HepG2 (cell line): ENCODE data around the gene NKAIN2. TPM values are rescaled to one million over a fixed set of nuclear protein-coding genes. Genes with fewer than 3 reads are reported as not detected.

Source experiments
- ATAC-seq: fragments of 200-7000 bp; cut with Tn5 transposase; 3 replicates; pipeline ENCODE4 v1.9.1; 2020; ENCODE audit warnings: mild to moderate bottlenecking, moderate library complexity
- BruUV-seq: library from RNA; stranded (reverse); fragments of 400-500 nt; replicated peaks from 2 replicates; lab custom pipeline; 2021; lab: Mats Ljungman, UMichigan
- CTCF ChIA-PET: fragments of 300-600 bp; formaldehyde crosslinking; extraction: SDS; loops from one replicate; lab custom pipeline; 2021; ENCODE audit warnings: low total read pairs, inconsistent platforms, low intra/inter-chr PET ratio; lab: Yijun Ruan, JAX
- POLR2A ChIA-PET: fragments of 350-600 bp; sonication (Branson Sonifier 250); formaldehyde crosslinking; loops from one replicate; lab custom pipeline; 2020; ENCODE audit warnings: antibody characterized with exemption, inconsistent platforms; lab: Yijun Ruan, JAX
- DNase-seq: peaks from one replicate; pipeline ENCODE4 v3.0.0-alpha.2; 2015; ENCODE audit warnings: low spot score
- FAIRE-seq: peaks from 3 replicates; lab custom pipeline; 2011; peaks lifted over from hg19 to GRCh38; lab: Jason Lieb, UNC
- H2AFZ ChIP-seq: one replicate; pipeline ENCODE4 v1.6.1; 2011; ENCODE audit warnings: low read length, inconsistent platforms
- H3K27ac ChIP-seq: fragments of 300-600 bp; 3 replicates; pipeline ENCODE4 v1.8.0; 2011; ENCODE audit warnings: mixed run types, mild to moderate bottlenecking, mixed read lengths, low read length, inconsistent platforms; ENCODE audit not compliant: insufficient read depth; ENCODE audit errors: extremely low read length
- H3K27me3 ChIP-seq, 2 experiments: fragments of 200-600 bp in 1 of 2; 2 replicates in 1 of 2; 3 replicates in 1 of 2; pipeline versions ENCODE4 v1.6.0 to v1.8.0; 2011; ENCODE audit warnings: low read length in 2 of 2, mild to moderate bottlenecking in 2 of 2, moderate library complexity in 2 of 2, inconsistent platforms in 1 of 2; ENCODE audit not compliant: insufficient read depth in 2 of 2, control insufficient read depth in 1 of 2
- H3K36me3 ChIP-seq, 2 experiments: fragments of 200-600 bp in 1 of 2; replicated peaks in 1 of 2; 2 replicates in 1 of 2; 3 replicates in 1 of 2; pipeline versions ENCODE4 v1.5.1 to v1.8.0; 2011; ENCODE audit warnings: low read length in 2 of 2, inconsistent platforms in 1 of 2; ENCODE audit not compliant: insufficient read depth in 2 of 2, control insufficient read depth in 1 of 2
- H3K4me1 ChIP-seq: 2 replicates; pipeline ENCODE4 v1.5.1; 2012; ENCODE audit warnings: low read length, inconsistent platforms; ENCODE audit not compliant: insufficient read depth
- H3K4me2 ChIP-seq: 2 replicates; pipeline ENCODE4 v1.6.0; 2011; ENCODE audit warnings: low read depth, low read length, inconsistent platforms
- H3K4me3 ChIP-seq, 3 experiments: fragments of 200-600 bp in 1 of 3; sonication (generic), shearing (Covaris generic) in 1 of 3; replicated peaks in 1 of 3; 2 replicates each; pipeline ENCODE4 v1.5.1; 2011 to 2016; ENCODE audit warnings: low read length in 3 of 3, inconsistent platforms in 2 of 3, low read depth in 2 of 3, mild to moderate bottlenecking in 2 of 3, control low read depth in 1 of 3, mixed read lengths in 1 of 3; ENCODE audit not compliant: insufficient read depth in 1 of 3
- H3K79me2 ChIP-seq: one replicate; pipeline ENCODE4 v1.6.1; 2011; ENCODE audit warnings: low read length, inconsistent platforms; ENCODE audit not compliant: insufficient read depth
- H3K9ac ChIP-seq: 2 replicates; pipeline ENCODE4 v1.6.0; 2011; ENCODE audit warnings: mild to moderate bottlenecking, low read depth, low read length, inconsistent platforms; ENCODE audit not compliant: insufficient read depth
- H3K9me3 ChIP-seq: 2 replicates; pipeline ENCODE4 v1.5.1; 2012; ENCODE audit warnings: mild to moderate bottlenecking, low read length
- H4K20me1 ChIP-seq: 2 replicates; pipeline ENCODE4 v1.6.0; 2011; ENCODE audit warnings: inconsistent platforms, mild to moderate bottlenecking, low read length, moderate library complexity; ENCODE audit not compliant: insufficient read depth
- BCL3 ChIP-seq: sonication (generic); formaldehyde crosslinking; IDR thresholded peaks from 2 replicates; pipeline ENCODE4 v1.5.1; 2020; ENCODE audit warnings: mild to moderate bottlenecking, missing genetic modification reagents, moderate library complexity
- CREB1 ChIP-seq, 2 experiments: fragments of 450-650 bp in 1 of 2; IDR thresholded peaks; 2 replicates each; pipeline ENCODE4 v1.6.1; 2016 to 2017; ENCODE audit warnings: control low read depth in 1 of 2, mild to moderate bottlenecking in 1 of 2, missing compliant biosample characterization in 1 of 2, missing genetic modification characterization in 1 of 2
- DBP ChIP-seq: sonication (generic); formaldehyde crosslinking; IDR thresholded peaks from 2 replicates; pipeline ENCODE4 v1.4.0; 2020; ENCODE audit warnings: missing genetic modification reagents; ENCODE audit errors: not compliant biosample characterization
- E2F2 ChIP-seq: sonication (generic); formaldehyde crosslinking; IDR thresholded peaks from 2 replicates; pipeline ENCODE4 v1.4.0; 2020; ENCODE audit warnings: missing genetic modification reagents, borderline replicate concordance
- HNRNPH1 ChIP-seq: fragments of 200-400 bp; formaldehyde crosslinking; optimal IDR thresholded peaks from 2 replicates; pipeline ENCODE3; 2017; ENCODE audit warnings: mild to moderate bottlenecking, low read depth, low read length
- MYC ChIP-seq: sonication (generic); formaldehyde crosslinking; IDR thresholded peaks from 2 replicates; pipeline ENCODE4 v1.9.0; 2021; ENCODE audit warnings: missing genetic modification reagents, borderline replicate concordance
- PHF20 ChIP-seq: sonication (generic); formaldehyde crosslinking; IDR thresholded peaks from 2 replicates; pipeline ENCODE4 v1.5.0; 2020; ENCODE audit warnings: mild to moderate bottlenecking, missing genetic modification reagents
- RAD21 ChIP-seq: fragments of 450-650 bp; formaldehyde crosslinking; IDR thresholded peaks from 2 replicates; pipeline ENCODE4 v1.5.0; 2020; ENCODE audit warnings: mild to moderate bottlenecking
- RFX1 ChIP-seq: fragments of 450-650 bp; IDR thresholded peaks from 2 replicates; pipeline ENCODE4 v1.6.1; 2017
- RFXANK ChIP-seq: IDR thresholded peaks from 2 replicates; pipeline ENCODE4 v1.6.1; 2016
- SALL2 ChIP-seq: sonication (generic); formaldehyde crosslinking; IDR thresholded peaks from 2 replicates; pipeline ENCODE4 v1.8.1; 2023; ENCODE audit warnings: mild to moderate bottlenecking, missing genetic modification reagents, inconsistent platforms
- ZKSCAN1 ChIP-seq: fragments of 150-350 bp; IDR thresholded peaks from 2 replicates; pipeline ENCODE4 v1.6.1; 2014; ENCODE audit warnings: low read length
- ZNF343 ChIP-seq: sonication (generic); formaldehyde crosslinking; IDR thresholded peaks from 2 replicates; pipeline ENCODE4 v1.4.0; 2020; ENCODE audit warnings: mild to moderate bottlenecking, missing genetic modification reagents
- ZNF577 ChIP-seq: sonication (generic); formaldehyde crosslinking; IDR thresholded peaks from 2 replicates; pipeline ENCODE4 v1.4.0; 2020; ENCODE audit warnings: mild to moderate bottlenecking, low read depth, missing genetic modification reagents, borderline replicate concordance
- ZUFSP ChIP-seq: sonication (generic); formaldehyde crosslinking; IDR thresholded peaks from 2 replicates; pipeline ENCODE4 v1.9.0; 2021; ENCODE audit warnings: missing genetic modification reagents, mild to moderate bottlenecking, borderline replicate concordance
- WGBS: methylation state at CpG from one replicate; pipeline ENCODE4 v1.1.6; 2017; ENCODE audit warnings: low lambda C conversion rate; 5-methylcytosine and 5-hydroxymethylcytosine counted together
- in situ Hi-C: cut with HindIII; loops from 2 replicates; pipeline ENCODE4 v1.10.0; 2017; ENCODE audit warnings: low pct_unique_long_range_greater_than_20kb; ENCODE audit not compliant: extremely low pct_ligation_motif_present
- intact Hi-C: fragments of 100-400 bp; cut with micrococcal nuclease; formaldehyde crosslinking; loops from one replicate; pipeline ENCODE4 v1.10.0; 2022; ENCODE audit not compliant: unreplicated experiment
- polyA plus RNA-seq, 8 experiments: library from polyadenylated mRNA; depleted of rRNA in 3 of 8; stranded (reverse) in 7 of 8; unstranded in 1 of 8; fragments of >200 nt; fragmentation: Illumina TruSeq in 4 of 8; extraction: Trizol in 4 of 8; gene quantifications; 2 replicates each; pipeline versions ENCODE4 v1.2.1 to v1.2.3, GENCODE V29; 2011 to 2016; ENCODE audit warnings: low read depth in 4 of 8, missing spikeins in 1 of 8, mixed read lengths in 1 of 8; ENCODE audit not compliant: insufficient read depth in 1 of 8
- total RNA-seq, 5 experiments: library from RNA; depleted of rRNA; stranded (reverse); fragments of >200 nt; fragmentation: Illumina TruSeq; extraction: Trizol; gene quantifications; 2 replicates each; pipeline ENCODE4 v1.2.3, GENCODE V29; 2016; ENCODE audit warnings: low read depth in 1 of 5

NKAIN2 gene
- total and polyA plus RNA-seq, 2 of the 13 experiments (the other 11 are each of a cell fraction or from before 2014, with no cell fraction given): not detected

- TF ChIP-seq MYC (CRISPR knock-in tag) (no peak), SALL2 (CRISPR knock-in tag) (no peak), RAD21 (CRISPR knock-in tag) (peak; percentile 26; the same call in 1 of the 2 replicates), ZNF577 (CRISPR knock-in tag) (no peak), E2F2 (CRISPR knock-in tag) (no peak), PHF20 (no peak), DBP (CRISPR knock-in tag) (no peak)
These were observed 992.2 kb downstream of the NKAIN2 start (continued) for GRCh38 chr6:124795643-124796463.

GRCh38 chr6:124796464-124796970, 992.9 kb downstream of the NKAIN2 start:
- Histone ChIP-seq H3K27ac (no peak overlapping the region), H3K79me2 (no peaks in the 10 kb centered on the region), H3K9me3 (no peaks in the 10 kb centered on the region), H3K4me2 (no peak overlapping the region), H4K20me1 (no peaks in the 10 kb centered on the region), H3K36me3 (no peaks in the 10 kb centered on the region), H3K4me1 (no peaks in the 10 kb centered on the region), H3K27me3 (no peaks in the 10 kb centered on the region; a peak in 1 of 5 replicates), H3K4me3 (no peak overlapping the region), H3K9ac (no peak overlapping the region), H2AFZ (no peak overlapping the region)
- ChIA-PET POLR2A (no interaction called here), CTCF (no interaction called here)
- ATAC-seq: no peak
- BruUV-seq: no TSS peak
- DNase-seq: no peak
- WGBS: 8% methylated on average over 4 of the region's 4 CpGs
- in situ Hi-C loops (loop anchor here (25.0 kb wide), 1 partner anchor 984 kb away; the partner anchor contains the start of gene NKAIN2), intact Hi-C loops (loop anchor here (1.0 kb wide), 1 partner anchor 994 kb away; no protein-coding TSS in a partner anchor)
- FAIRE-seq: no peak
- TF ChIP-seq ZUFSP (CRISPR knock-in tag) (no peak), BCL3 (CRISPR knock-in tag) (no peak), HNRNPH1 (no peak), ZKSCAN1 (no peak), RFX1 (no peak), ZNF343 (CRISPR knock-in tag) (no peak), CREB1 (IDR thresholded peaks at IDR 0.05) (no peak), CREB1 (CRISPR knock-in tag; IDR thresholded peaks at IDR 0.05) (no peak), RFXANK (CRISPR knock-in tag) (no peak)
